ENCODE results near the gene SLC6A17. TPM values are rescaled to one million over a fixed set of nuclear protein-coding genes. Genes with fewer than 3 reads are reported as not detected.

Gene SLC6A17
- total RNA-seq, 1 donor from 2014 or later = 3.6 TPM

- H3K27ac ChIP-seq (ENCODE audit: low read depth, low read length) = no peak overlapping the region
- no peak overlapping the region for H2AFZ ChIP-seq (ENCODE audit: low read depth, low read length)
- H3K4me3 ChIP-seq (ENCODE audit: insufficient read depth, low read depth, low read length) = no peak overlapping the region
- peaks cover 8% of the 10 kb centered on the region for H3K36me3 Mint-ChIP-seq (ENCODE audit: low read depth, unreplicated experiment)
- peaks cover 12% of the 10 kb centered on the region for H3K4me1 Mint-ChIP-seq (ENCODE audit: low read depth, unreplicated experiment)
- no peaks in the 10 kb centered on the region for H3K79me2 ChIP-seq (ENCODE audit: insufficient read depth, low read length)
- H3K27me3 Mint-ChIP-seq (ENCODE audit: low read depth, unreplicated experiment) = peaks cover 28% of the 10 kb centered on the region
- DNase-seq (ENCODE audit: low read depth) (no peak), FAIRE-seq (no peak)
- no peak overlapping the region for H3K4me2 ChIP-seq (ENCODE audit: low read length)
- no peak overlapping the region for H3K27ac Mint-ChIP-seq (ENCODE audit: unreplicated experiment)
- no peak overlapping the region for H3K4me3 Mint-ChIP-seq (ENCODE audit: unreplicated experiment)
- no peaks in the 10 kb centered on the region for H3K9me3 ChIP-seq (ENCODE audit: insufficient read depth, low read depth, low read length)
- H3K36me3 ChIP-seq (ENCODE audit: insufficient read depth, low read length) = no peaks in the 10 kb centered on the region
- no peaks in the 10 kb centered on the region for H4K20me1 ChIP-seq (ENCODE audit: insufficient read depth, low read length)
- H3K9me3 Mint-ChIP-seq (ENCODE audit: unreplicated experiment) = peaks cover 3% of the 10 kb centered on the region
- no peaks in the 10 kb centered on the region for H3K27me3 ChIP-seq (ENCODE audit: insufficient read depth, low read length)
- no peak overlapping the region for H3K9ac ChIP-seq (ENCODE audit: low read length)
- no peak for TF ChIP-seq EZH2 (IDR thresholded peaks at IDR 0.05; ENCODE audit: insufficient read depth, low read length)
- TF ChIP-seq, protein P1, sequence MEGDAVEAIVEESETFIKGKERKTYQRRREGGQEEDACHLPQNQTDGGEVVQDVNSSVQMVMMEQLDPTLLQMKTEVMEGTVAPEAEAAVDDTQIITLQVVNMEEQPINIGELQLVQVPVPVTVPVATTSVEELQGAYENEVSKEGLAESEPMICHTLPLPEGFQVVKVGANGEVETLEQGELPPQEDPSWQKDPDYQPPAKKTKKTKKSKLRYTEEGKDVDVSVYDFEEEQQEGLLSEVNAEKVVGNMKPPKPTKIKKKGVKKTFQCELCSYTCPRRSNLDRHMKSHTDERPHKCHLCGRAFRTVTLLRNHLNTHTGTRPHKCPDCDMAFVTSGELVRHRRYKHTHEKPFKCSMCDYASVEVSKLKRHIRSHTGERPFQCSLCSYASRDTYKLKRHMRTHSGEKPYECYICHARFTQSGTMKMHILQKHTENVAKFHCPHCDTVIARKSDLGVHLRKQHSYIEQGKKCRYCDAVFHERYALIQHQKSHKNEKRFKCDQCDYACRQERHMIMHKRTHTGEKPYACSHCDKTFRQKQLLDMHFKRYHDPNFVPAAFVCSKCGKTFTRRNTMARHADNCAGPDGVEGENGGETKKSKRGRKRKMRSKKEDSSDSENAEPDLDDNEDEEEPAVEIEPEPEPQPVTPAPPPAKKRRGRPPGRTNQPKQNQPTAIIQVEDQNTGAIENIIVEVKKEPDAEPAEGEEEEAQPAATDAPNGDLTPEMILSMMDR (IDR thresholded peaks at IDR 0.05; ENCODE audit: insufficient read depth, low read depth, low read length) = no peak
- peaks cover 6% of the 10 kb centered on the region for H3K4me1 ChIP-seq (ENCODE audit: insufficient read depth, low read length)
Measured at GRCh38 chr1:110197905-110198629, 47.8 kb downstream of the SLC6A17 start.

- no peak overlapping the region for H2AFZ ChIP-seq (ENCODE audit: low read depth, low read length)
- H3K27me3 ChIP-seq (ENCODE audit: insufficient read depth, low read length) = no peaks in the 10 kb centered on the region
- H3K4me3 ChIP-seq (ENCODE audit: insufficient read depth, low read depth, low read length) = no peak overlapping the region
- H3K4me1 ChIP-seq (ENCODE audit: insufficient read depth, low read length) = peaks cover 10% of the 10 kb centered on the region
- H3K9me3 ChIP-seq (ENCODE audit: insufficient read depth, low read depth, low read length) = no peaks in the 10 kb centered on the region
- peaks cover 4% of the 10 kb centered on the region for H3K36me3 Mint-ChIP-seq (ENCODE audit: low read depth, unreplicated experiment)
- H3K4me1 Mint-ChIP-seq (ENCODE audit: low read depth, unreplicated experiment) = peaks cover 15% of the 10 kb centered on the region
- no peak for FAIRE-seq
- peaks cover 22% of the 10 kb centered on the region for H3K27me3 Mint-ChIP-seq (ENCODE audit: low read depth, unreplicated experiment)
- no peak overlapping the region for H3K27ac ChIP-seq (ENCODE audit: low read depth, low read length)
- no peaks in the 10 kb centered on the region for H4K20me1 ChIP-seq (ENCODE audit: insufficient read depth, low read length)
- H3K36me3 ChIP-seq (ENCODE audit: insufficient read depth, low read length) = no peaks in the 10 kb centered on the region
- no peak overlapping the region for H3K27ac Mint-ChIP-seq (ENCODE audit: unreplicated experiment)
- H3K4me3 Mint-ChIP-seq (ENCODE audit: unreplicated experiment) = no peak overlapping the region
- peaks cover 3% of the 10 kb centered on the region for H3K9me3 Mint-ChIP-seq (ENCODE audit: unreplicated experiment)
- TF ChIP-seq, protein P1 (IDR thresholded peaks at IDR 0.05; ENCODE audit: insufficient read depth, low read depth, low read length) = no peak
- no peak for TF ChIP-seq EZH2 (IDR thresholded peaks at IDR 0.05; ENCODE audit: insufficient read depth, low read length)
- DNase-seq (ENCODE audit: low read depth) = no peak
- H3K4me2 ChIP-seq (ENCODE audit: low read length) = no peak overlapping the region
- no peak overlapping the region for H3K9ac ChIP-seq (ENCODE audit: low read length)
- H3K79me2 ChIP-seq (ENCODE audit: insufficient read depth, low read length) = no peaks in the 10 kb centered on the region
Measured at GRCh38 chr1:110198746-110199145, 48.5 kb downstream of the SLC6A17 start.

- Mint-ChIP-seq H3K4me1 (ENCODE audit: low read depth, unreplicated experiment) (peaks cover 15% of the 10 kb centered on the region), H3K27me3 (ENCODE audit: low read depth, unreplicated experiment) (peaks cover 28% of the 10 kb centered on the region), H3K27ac (ENCODE audit: unreplicated experiment) (no peak overlapping the region), H3K36me3 (ENCODE audit: low read depth, unreplicated experiment) (peaks cover 2% of the 10 kb centered on the region), H3K9me3 (ENCODE audit: unreplicated experiment) (peaks cover 3% of the 10 kb centered on the region), H3K4me3 (ENCODE audit: unreplicated experiment) (no peak overlapping the region)
- Histone ChIP-seq H3K4me3 (ENCODE audit: insufficient read depth, low read depth, low read length) (no peak overlapping the region), H3K9ac (ENCODE audit: low read length) (no peak overlapping the region), H3K79me2 (ENCODE audit: insufficient read depth, low read length) (no peaks in the 10 kb centered on the region), H3K4me2 (ENCODE audit: low read length) (no peak overlapping the region), H4K20me1 (ENCODE audit: insufficient read depth, low read length) (no peaks in the 10 kb centered on the region), H3K36me3 (ENCODE audit: insufficient read depth, low read length) (no peaks in the 10 kb centered on the region), H2AFZ (ENCODE audit: low read depth, low read length) (no peak overlapping the region), H3K9me3 (ENCODE audit: insufficient read depth, low read depth, low read length) (no peaks in the 10 kb centered on the region), H3K27ac (ENCODE audit: low read depth, low read length) (no peak overlapping the region), H3K4me1 (ENCODE audit: insufficient read depth, low read length) (peaks cover 10% of the 10 kb centered on the region), H3K27me3 (ENCODE audit: insufficient read depth, low read length) (no peaks in the 10 kb centered on the region)
- no peak for DNase-seq (ENCODE audit: low read depth)
- TF ChIP-seq, protein P1 (IDR thresholded peaks at IDR 0.05; ENCODE audit: insufficient read depth, low read depth, low read length) = no peak
- no peak for TF ChIP-seq EZH2 (IDR thresholded peaks at IDR 0.05; ENCODE audit: insufficient read depth, low read length)
- no peak for FAIRE-seq
Measured at GRCh38 chr1:110200190-110200589, 49.9 kb downstream of the SLC6A17 start.

All from astrocyte (in vitro differentiated cells and primary cell).